Right lobe of liver (tissue), 6 donors: ENCODE results near the gene MYO7B. TPM values are rescaled to one million over a fixed set of nuclear protein-coding genes. Genes with fewer than 3 reads are reported as not detected.
"Not testable (repeated sequence)": the region's sequence is repeated elsewhere in the genome, so short reads cannot be mapped to it uniquely, and the experiment has no call there.

Experiments
- ATAC-seq, 4 donors: fragments of 200-7000 bp; cut with Tn5 transposase; one replicate each; pipeline ENCODE4 v1.9.1; 2020; ENCODE audit warnings: mild to moderate bottlenecking in 4 of 4, moderate library complexity in 4 of 4
- DNase-seq, 3 donors: peaks; one replicate each; pipeline ENCODE4 v3.0.0-alpha.2; 2020
- H3K27ac ChIP-seq, 3 donors: fragments of 200-600 bp; one replicate each; pipeline ENCODE4 v1.8.0; 2022
- H3K27me3 ChIP-seq, 2 donors: fragments of 200-600 bp; one replicate each; pipeline ENCODE4 v1.8.0; 2022
- H3K36me3 ChIP-seq, 4 donors: fragments of 200-600 bp; sonication (generic) in 1 of 4; one replicate each; pipeline versions ENCODE4 v1.5.1 to v1.8.0; 2017 to 2022; ENCODE audit warnings: control low read depth in 1 of 4
- H3K4me1 ChIP-seq, 4 donors: fragments of 200-600 bp; sonication (generic) in 1 of 4; one replicate each; pipeline versions ENCODE4 v1.5.1 to v1.8.0; 2017 to 2022; ENCODE audit warnings: control low read depth in 1 of 4
- H3K4me3 ChIP-seq, 3 donors: fragments of 200-600 bp; one replicate each; pipeline ENCODE4 v1.8.0; 2022
- H3K9me3 ChIP-seq, 4 donors: fragments of 200-600 bp; sonication (generic) in 1 of 4; one replicate each; pipeline versions ENCODE4 v1.5.1 to v1.8.0; 2017 to 2022; ENCODE audit warnings: control low read depth in 1 of 4
- CTCF ChIP-seq, 4 donors: fragments of 200-600 bp in 3 of 4; fragments of 450-650 bp in 1 of 4; IDR thresholded peaks; one replicate each; pipeline versions ENCODE4 v1.5.1 to v1.8.0; 2016 to 2022; ENCODE audit warnings: antibody characterized with exemption in 4 of 4, mild to moderate bottlenecking in 2 of 4
- POLR2A ChIP-seq: fragments of 450-650 bp; IDR thresholded peaks from one replicate; pipeline ENCODE4 v1.6.1; 2017; ENCODE audit warnings: antibody characterized with exemption, mild to moderate bottlenecking
- WGBS: methylation state at CpG from one replicate; pipeline ENCODE4 v1.1.6; 2018; ENCODE audit warnings: low coverage, low lambda C conversion rate; ENCODE audit not compliant: insufficient coverage; ENCODE audit errors: missing lambda C conversion rate; 5-methylcytosine and 5-hydroxymethylcytosine counted together
- intact Hi-C, 2 donors: fragments of 100-400 bp; cut with DNase I; formaldehyde crosslinking; loops; one replicate each; pipeline versions ENCODE4 v1.11.2 to v1.14.1; 2022
- total RNA-seq, 6 experiments: library from RNA; depleted of rRNA in 2 of 6; stranded (reverse); fragments of >200 nt in 2 of 6; fragmentation: NEBNext Ultra II Directional in 3 of 6; extraction: Animal tissue kit (Norgen Biotek cat#: 25700) in 3 of 6; gene quantifications; one replicate each; pipeline versions ENCODE4 v1.1.0 to v1.2.4, GENCODE V29; 2016 to 2023
- donor health status: DM: no; HTN: yes; CAD: no.
- donor health status: DM: no; HTN: no; CAD: no.
- donor health status: DM: no; HTN: no; CAD: no.
- donor health status: DM: no; HTN: yes; CAD: no.
- donor health status: DM: no; HTN: yes; CAD: no.

Gene MYO7B
- total RNA-seq, 6 experiments from 2014 or later: 0.21 to 2.7 (median 0.37) TPM; not detected in 1

DNA sequence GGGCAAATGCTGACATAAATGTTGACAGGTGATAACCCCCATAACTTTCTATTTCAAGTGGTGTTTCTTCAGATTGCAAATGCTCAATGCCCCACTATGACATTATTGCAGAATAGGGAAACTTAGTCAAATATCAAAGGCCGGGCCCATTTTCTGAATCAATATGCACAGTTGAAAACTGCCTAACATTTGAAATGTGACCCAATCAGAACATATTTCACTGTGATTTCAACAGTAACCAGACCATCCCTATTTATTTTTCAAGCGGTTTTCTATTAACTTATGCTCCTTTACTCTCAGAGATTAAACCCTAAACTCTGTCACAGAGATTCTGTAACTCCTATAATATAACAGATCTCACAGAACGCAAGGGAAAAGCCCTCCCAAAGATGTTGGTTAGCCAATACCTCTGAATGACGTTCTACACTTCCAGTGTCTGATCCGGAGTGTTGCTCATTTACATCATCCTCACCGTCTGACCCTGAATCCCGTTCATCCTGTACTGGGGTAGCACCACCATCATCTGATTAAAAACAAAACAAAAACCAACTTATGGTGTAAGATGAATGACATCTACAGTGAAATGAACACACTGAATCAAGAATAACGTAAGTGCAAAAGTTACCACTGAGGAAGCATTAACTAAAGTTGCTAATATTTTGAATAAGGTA is 12.1 kb upstream of the MYO7B start:
- H3K4me3 ChIP-seq: peak overlapping the region in 2 of 3 donors; percentile 3 to 8

DNA sequence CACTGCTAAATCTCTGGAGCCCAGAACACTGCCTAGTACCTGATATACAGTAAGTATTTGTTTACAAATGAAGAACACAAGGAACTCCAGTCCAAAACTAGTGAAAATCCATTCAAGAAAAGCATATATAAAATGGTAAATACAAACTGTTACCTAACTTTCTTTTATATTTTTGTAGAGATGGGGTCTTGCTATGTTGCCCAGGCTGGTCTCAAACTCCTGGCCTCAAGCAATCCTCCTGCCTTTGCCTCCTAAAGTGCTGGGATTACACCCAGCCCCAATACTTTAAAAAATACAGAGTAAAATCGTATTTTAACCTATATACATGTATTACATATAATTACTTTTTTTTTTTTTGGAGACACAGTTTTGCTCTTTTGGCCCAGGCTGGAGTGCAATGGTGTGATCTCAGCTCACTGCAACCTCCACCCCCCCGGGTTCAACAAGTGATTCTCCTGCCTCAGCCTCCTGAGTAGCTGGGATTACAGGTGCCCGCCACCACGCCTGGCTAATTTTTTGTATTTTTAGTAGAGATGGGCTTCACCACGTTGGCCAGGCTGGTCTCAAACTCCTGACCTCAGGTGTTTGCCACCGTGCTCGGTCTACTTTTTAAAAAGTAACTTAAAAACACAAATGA is 11.2 kb upstream of the MYO7B start:
- peak overlapping the region in 2 of 3 donors; percentile 63 to 95 for H3K27ac ChIP-seq
- WGBS: 78% methylated on average over 7 of the region's 7 CpGs
- H3K27me3 ChIP-seq, ATAC-seq, intact Hi-C loops, H3K9me3 ChIP-seq, H3K36me3 ChIP-seq, DNase-seq: not testable (repeated sequence)
- peaks cover 0 to 28% (median 6%) of the 10 kb centered on the region in 4 donors for H3K4me1 ChIP-seq
- peak overlapping the region in 2 of 3 donors; percentile 3 to 8 for H3K4me3 ChIP-seq

More for the DNA sequence above, 12.1 kb upstream of the MYO7B start:
- H3K4me1 ChIP-seq: peaks cover 0 to 28% (median 6%) of the 10 kb centered on the region in 4 donors
- H3K27ac ChIP-seq: peak overlapping the region; percentile 13 to 95 (median 63)
- H3K27me3 ChIP-seq: no peaks in the 10 kb centered on the region
- H3K36me3 ChIP-seq: peaks cover 0 to 12% (median 5%) of the 10 kb centered on the region in 4 donors
- no peak for TF ChIP-seq CTCF (IDR thresholded peaks at IDR 0.05)
- no peak for TF ChIP-seq POLR2A
- H3K9me3 ChIP-seq: no peaks in the 10 kb centered on the region
- ATAC-seq (peak; percentile 7 to 29 (median 22)), DNase-seq (no peak)
- 25% methylated on average over 8 of the region's 8 CpGs for WGBS
- intact Hi-C loops: no loop called here

DNA sequence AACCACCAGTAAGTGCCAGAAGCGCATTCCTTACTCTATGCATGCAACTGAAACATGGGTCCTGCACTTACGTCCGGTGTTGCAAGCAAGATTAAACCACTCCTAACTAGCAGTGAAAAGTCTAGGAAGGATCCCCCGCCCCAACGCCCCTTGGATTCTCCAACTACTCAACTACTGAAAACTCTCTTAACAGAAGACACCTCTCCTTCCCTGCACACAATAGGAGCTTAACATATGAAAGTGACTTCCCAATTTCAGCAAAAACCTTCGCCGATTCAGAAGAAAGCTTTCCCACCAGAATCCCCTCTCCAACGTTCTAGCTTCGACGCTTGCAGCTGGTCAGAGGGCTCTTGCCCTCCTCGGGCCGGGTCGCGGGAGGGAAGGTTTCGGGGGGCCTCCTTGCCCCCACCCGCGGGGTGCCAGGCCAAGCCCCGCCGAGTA is 9.8 kb upstream of the MYO7B start:
- H3K4me3 ChIP-seq: peak overlapping the region; percentile 77 to 94 (median 92)
- H3K27me3 ChIP-seq: no peaks in the 10 kb centered on the region
- H3K36me3 ChIP-seq: peaks cover 0 to 7% (median 0%) of the 10 kb centered on the region in 4 donors
- ATAC-seq (peak in 3 of 4 donors; percentile 8 to 13 (median 10)), DNase-seq (no peak)
- intact Hi-C loops: no loop called here
- no peak for TF ChIP-seq CTCF (IDR thresholded peaks at IDR 0.05)
- no peak for TF ChIP-seq POLR2A
- peak overlapping the region; percentile 95 to 99 (median 96) for H3K27ac ChIP-seq
- WGBS: 0% methylated on average over 10 of the region's 19 CpGs
- peaks cover 0 to 28% (median 6%) of the 10 kb centered on the region in 4 donors for H3K4me1 ChIP-seq
- H3K9me3 ChIP-seq: no peaks in the 10 kb centered on the region

DNA sequence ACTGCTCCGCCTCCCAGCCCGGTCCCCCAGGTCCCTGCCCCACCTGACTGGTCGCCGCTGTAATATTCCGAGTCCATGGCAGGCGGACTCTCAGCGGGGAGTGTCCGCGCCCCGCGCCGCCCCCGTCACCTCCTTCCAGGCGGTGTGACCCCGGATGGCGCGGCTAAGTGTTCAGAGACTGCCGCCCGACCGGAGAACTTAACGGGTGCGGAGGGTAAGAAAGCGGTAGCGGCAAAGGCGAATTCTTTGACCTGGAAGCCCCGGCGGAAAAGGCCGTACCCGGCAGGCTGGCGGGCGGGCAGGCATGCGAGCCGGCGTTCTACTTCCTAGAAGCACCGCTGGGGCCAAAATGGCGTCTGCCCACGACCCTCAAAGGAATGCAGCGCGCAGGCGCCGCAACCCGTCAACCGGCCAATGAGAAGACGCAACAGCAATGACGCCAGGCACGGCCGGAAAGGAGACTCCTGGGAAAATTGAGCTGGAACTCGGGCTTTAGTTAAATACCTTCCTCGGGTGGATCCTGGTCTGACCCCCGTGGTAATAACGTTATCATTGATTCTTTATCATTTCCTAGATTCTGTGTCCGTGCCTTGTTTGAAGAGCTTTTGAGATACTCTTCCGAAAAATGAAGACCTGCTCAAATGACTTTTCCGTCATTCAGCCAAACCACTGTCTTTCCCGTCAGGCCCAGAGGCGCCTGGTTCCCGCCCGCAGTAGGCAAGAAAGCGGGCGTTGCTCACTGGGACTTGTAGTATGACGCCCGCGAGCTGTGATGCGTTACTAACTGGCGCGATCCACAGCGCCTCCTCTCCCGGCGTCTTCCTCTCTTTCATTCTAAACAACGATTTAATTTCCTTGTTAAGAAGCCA is 9.1 kb upstream of the MYO7B start, which contains the start of gene IWS1:
IWS1 (minus strand) TSS at position 358 of the 869 bp plus-strand sequence; CDS start at position 77, 281 bp downstream.
- peak in 3 of 4 donors; percentile 16 to 44 (median 22) for TF ChIP-seq CTCF (IDR thresholded peaks at IDR 0.05)
- TF ChIP-seq POLR2A: peak; percentile 77
- DNase-seq (peak; percentile 94 to 97 (median 96)), ATAC-seq (peak; percentile 83 to 91 (median 86))
- peak within 1 kb of the TSS; percentile 77 to 94 (median 92) for H3K4me3 ChIP-seq
- intact Hi-C loops: no loop called here
- H3K4me1 ChIP-seq: peaks cover 0 to 28% (median 6%) of the 10 kb centered on the region in 4 donors
- no peaks in the 10 kb centered on the region for H3K9me3 ChIP-seq
- no peaks in the 10 kb centered on the region for H3K27me3 ChIP-seq
- H3K36me3 ChIP-seq: peaks cover 0 to 7% (median 0%) of the 10 kb centered on the region in 4 donors
- under 1% methylated on average over 28 of the region's 70 CpGs for WGBS
- peak within 1 kb of the TSS; percentile 95 to 99 (median 96) for H3K27ac ChIP-seq
